Stromal cell of bone marrow (primary cell): ENCODE results near the gene MAP2K1.
"Not testable (repeated sequence)": the region's sequence is repeated elsewhere in the genome, so short reads cannot be mapped to it uniquely, and the experiment has no call there.

ENCODE experiments used
- DNase-seq: peaks from one replicate; pipeline ENCODE4 v3.0.0-alpha.2; 2012; ENCODE audit warnings: low read depth

MAP2K1 gene

DNA sequence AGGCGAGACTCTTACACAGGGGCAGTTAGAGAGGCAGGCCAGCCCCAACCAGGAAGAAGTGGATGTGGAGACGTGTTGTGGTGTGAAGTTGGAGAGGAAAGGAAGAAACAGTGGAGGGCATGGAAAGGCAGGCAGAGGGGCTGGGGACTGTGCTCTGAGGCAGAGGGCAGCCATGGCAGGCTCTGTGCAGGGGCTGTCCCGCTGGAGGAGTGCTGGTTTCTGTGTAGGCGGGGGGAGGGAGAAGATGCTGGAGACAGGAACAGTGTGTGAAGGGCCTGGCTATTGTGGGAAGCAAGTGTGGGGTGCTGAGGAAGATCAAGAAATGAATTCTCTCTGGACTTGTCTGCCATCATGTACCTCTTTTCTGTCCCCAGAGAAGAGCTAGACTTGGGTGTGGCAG, 89.8 kb downstream of the MAP2K1 start:
- DNase-seq, result no peak

- DNase-seq, result no peak
Measured at GRCh38 chr15:66477011-66477410, 90.3 kb downstream of the MAP2K1 start.

DNA sequence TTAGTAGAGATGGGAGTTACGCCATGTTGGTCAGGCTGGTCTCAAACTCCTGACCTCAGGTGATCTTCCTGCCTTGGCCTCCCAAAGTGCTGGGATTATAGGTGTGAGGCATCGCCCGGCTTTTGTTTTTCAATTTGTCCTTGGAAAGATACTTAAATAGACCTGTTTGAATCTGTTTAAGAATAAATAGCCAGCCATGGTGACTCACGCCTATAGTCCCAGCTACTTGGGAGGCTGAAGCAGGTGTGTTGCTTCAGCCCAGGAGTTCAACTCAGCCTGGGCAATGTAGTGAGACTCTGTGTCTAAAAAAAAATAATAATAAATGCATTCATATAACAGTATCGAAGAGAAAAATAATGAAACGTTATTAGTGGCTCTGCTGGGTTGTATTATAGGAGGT, 93.6 kb downstream of the MAP2K1 start:
- DNase-seq, result no peak

- DNase-seq, result no peak
Measured at GRCh38 chr15:66481107-66481856, 94.6 kb downstream of the MAP2K1 start.

- no peak for DNase-seq
Measured at GRCh38 chr15:66482539-66482938, 95.8 kb downstream of the MAP2K1 start.

- peak; percentile 31 for DNase-seq
Measured at GRCh38 chr15:66483131-66483566, 96.4 kb downstream of the MAP2K1 start.

DNA sequence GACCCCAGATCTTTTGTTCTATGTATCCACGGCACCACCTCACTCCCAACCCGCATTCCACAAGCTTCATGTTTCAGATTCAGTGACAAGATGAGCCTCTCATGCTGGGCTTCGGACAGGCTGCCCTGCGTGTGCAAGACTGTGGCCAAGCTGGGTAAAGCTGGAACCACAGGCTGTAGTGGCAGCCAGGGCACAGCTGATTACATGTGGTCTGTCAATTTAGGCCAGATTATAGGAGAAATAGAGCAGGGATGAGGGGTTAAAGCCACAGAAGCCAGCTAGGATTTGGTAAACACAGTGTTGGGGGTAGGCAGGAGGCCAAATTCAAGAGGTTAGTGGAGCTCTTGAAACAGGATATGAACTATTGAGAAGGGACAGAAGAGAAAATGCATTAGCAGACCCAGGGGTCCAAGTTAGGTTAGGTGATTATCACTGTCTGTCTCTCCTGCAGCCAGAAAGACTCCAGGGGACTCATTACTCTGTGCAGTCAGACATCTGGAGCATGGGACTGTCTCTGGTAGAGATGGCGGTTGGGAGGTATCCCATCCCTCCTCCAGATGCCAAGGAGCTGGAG, 97.9 kb downstream of the MAP2K1 start:
- DNase-seq, result no peak

DNA sequence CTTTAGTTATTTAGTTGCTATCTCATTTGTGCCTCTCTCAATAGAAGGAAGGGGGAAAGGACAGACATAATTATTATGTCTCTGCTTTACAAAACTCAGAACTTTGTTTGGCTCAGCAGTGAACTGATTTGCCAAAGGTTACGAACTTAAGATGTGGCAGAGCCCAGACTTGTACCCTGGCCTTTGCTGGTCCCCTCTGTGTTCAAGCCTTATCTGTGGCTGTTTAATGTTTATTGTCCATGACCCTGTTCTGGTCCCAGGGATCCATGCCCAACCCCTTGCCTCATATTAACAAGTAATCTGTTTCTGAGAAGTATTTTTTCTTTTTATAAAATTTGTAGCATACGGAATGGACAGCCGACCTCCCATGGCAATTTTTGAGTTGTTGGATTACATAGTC, 100.2 kb downstream of the MAP2K1 start:
- DNase-seq, result no peak

GRCh38 chr15:66488525-66488924, 101.8 kb downstream of the MAP2K1 start:
- no peak for DNase-seq

DNA sequence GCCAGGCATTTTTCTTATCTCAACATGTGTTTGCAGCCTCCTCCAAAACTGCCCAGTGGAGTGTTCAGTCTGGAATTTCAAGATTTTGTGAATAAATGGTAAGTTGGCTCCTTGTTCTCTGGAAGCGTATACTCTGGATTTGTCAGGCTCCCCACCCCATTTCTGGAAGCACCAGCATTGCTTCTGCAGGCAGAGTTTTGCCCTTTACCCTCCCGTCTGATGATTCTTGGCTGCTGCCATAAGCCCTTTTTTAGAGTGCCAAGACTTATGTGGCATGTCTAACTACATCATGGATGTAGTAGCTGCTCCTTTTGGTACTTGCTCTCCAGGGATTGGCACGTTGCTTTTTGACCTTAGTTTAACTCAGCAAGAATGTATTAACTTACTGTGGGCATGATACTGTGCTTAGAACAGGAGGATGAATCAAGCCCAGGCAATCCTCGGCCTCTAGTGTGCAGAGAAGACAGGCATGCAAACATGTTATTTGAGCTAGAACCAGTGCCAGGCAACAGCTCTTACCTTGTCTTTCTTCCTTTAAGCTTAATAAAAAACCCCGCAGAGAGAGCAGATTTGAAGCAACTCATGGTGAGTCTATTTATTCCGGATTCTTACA, 102.6 kb downstream of the MAP2K1 start:
- DNase-seq, result no peak

DNA sequence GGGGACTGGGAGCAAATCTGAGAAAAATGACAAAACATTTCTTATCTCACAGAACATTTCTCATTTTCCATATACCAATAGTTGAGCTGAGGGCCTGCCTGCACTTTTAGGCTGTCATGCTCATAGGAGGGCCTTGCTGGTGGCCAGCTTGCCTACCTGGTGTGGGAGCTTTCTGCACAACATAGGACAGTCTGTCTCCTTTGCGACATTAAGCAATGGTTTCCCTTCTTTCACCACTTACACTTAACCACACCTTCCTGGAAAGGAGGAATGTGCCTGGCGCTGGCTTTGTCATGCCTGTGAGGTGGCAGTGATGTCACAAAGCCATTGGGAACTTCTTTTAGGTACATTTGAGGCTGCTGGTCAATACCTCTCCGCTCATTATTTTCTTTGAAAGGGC, 105.1 kb downstream of the MAP2K1 start:
- no peak for DNase-seq

GRCh38 chr15:66494262-66494661, 107.5 kb downstream of the MAP2K1 start:
- DNase-seq, result no peak

DNA sequence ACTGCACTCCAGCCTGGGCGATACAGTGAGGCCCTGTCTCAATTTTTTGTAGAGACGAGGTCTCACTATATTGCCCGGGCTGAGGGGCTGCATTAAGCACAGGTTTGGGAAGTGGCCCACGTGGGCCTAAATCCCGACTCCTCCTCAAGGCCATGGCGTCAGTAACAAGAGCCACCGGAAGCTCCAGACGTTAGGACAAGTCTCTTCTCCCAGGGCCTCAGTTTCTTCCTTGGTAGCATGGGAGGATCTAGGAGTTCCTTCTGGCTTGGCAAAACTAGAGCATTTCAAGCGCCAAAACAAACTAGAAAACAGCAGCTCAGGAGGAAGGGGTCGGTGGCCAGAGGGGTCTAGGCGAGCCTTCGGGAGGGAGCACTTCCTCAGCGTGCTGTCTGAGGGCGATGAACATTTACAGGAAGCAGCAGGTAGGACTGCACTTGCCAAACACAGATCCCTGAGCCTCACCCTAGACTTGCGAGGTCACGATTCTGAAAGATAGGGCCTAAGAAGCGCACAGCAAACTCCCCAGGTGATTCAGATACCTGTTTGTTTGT, 110.3 kb downstream of the MAP2K1 start:
- DNase-seq, result no peak

DNA sequence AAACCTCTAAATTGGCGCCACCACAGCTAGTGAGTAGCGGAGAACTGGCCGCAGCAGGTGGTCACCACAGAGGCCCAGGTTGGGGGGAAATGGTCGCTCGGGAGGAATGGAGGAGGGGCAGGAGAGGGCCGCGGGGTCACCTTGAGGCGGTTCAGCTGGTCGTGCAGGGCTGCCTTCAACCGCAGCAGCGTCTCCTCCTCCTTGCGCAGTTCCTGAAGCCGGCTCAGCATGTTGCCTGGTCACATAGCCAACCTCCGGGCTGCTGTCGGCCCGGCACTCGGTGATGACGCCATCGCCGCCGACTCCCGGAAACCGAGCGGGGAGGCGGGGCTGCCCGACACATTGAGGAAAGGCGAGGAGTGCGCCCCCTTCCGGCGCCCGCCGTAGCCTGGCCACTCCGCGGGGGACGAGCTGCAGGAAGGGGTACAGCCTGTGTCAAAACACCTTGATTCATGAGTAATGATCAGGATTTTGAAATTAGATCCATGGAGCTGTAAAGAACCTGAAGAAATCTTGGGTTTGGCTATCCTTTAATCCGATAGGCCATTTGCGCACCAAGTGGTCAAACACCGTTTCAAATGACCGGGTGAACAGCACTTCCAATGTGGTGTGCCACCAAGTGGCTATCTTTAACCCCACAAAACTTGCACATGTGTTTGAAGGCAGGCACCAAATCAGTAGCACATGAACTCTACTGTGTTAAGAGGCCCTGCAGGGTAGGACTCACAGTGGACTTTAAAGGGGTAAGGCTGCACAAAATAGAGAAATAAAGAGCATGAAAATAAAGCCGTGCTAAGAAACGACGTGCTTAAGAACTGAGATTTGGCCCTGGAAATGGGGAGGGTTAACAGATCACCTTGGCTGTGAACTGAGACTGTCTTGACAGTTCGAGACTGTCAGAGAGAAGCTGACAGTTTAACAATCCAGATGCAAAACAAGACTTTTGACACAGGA, 111.1 kb downstream of the MAP2K1 start, which contains the start of gene SNAPC5:
TSS of gene SNAPC5 (minus strand) at position 261 of the 954 bp plus-strand sequence. CDS start at position 230, 31 bp downstream.
- peak; percentile 88 for DNase-seq

GRCh38 chr15:66498501-66499386, 112.0 kb downstream of the MAP2K1 start:
- peak; percentile 13 for DNase-seq

- not testable (repeated sequence) for DNase-seq
Measured at GRCh38 chr15:66500346-66500745, 113.6 kb downstream of the MAP2K1 start.

GRCh38 chr15:66502491-66502890, 115.8 kb downstream of the MAP2K1 start:
- no peak for DNase-seq

GRCh38 chr15:66503041-66503648, 116.4 kb downstream of the MAP2K1 start:
- not testable (repeated sequence) for DNase-seq

- DNase-seq, result no peak
Measured at GRCh38 chr15:66503780-66504562, 117.3 kb downstream of the MAP2K1 start.
